ENCODE data around the gene RXFP1.

The RXFP1 gene

GRCh38 chr4:158621729-158622128 lies 100.0 kb downstream of the RXFP1 start:
- Histone ChIP-seq H3K27me3 (ENCODE audit: control insufficient read depth, insufficient read depth, low read length) (no peaks in the 10 kb centered on the region), H3K9me3 (replicated peaks; ENCODE audit: low read length) (no peaks in the 10 kb centered on the region), H3K4me3 (ENCODE audit: low read length) (no peak overlapping the region), H3K36me3 (ENCODE audit: insufficient read depth, low read length) (no peaks in the 10 kb centered on the region), H3K4me1 (ENCODE audit: control insufficient read depth, insufficient read depth, low read length) (peaks cover 6% of the 10 kb centered on the region), H3K9ac (ENCODE audit: low read depth, low read length) (no peak overlapping the region), H3K4me2 (ENCODE audit: low read length) (no peak overlapping the region)

DNA sequence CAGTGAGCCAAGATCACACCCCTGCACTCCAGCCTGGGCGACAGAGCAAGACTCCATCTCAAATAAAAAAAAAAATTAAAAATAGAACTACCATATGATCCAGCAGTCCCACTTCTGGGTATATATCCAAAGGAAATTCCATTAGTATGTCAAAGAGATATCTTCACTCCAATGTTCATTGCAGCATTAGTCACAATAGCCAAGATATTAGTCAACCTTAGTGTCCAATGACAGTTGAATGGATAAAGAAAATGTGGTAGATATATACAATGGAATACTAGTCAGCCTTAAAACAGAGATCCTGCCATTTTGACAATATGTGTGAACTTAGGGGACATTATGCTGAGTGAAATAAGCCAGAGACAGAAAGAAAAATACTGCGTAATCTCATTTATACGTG lies 100.6 kb downstream of the RXFP1 start:
- Histone ChIP-seq H3K4me3 (ENCODE audit: low read length) (no peak overlapping the region), H3K36me3 (ENCODE audit: insufficient read depth, low read length) (no peaks in the 10 kb centered on the region), H3K9me3 (replicated peaks; ENCODE audit: low read length) (no peaks in the 10 kb centered on the region), H3K27me3 (ENCODE audit: control insufficient read depth, insufficient read depth, low read length) (no peaks in the 10 kb centered on the region), H3K4me1 (ENCODE audit: control insufficient read depth, insufficient read depth, low read length) (peaks cover 6% of the 10 kb centered on the region), H3K9ac (ENCODE audit: low read depth, low read length) (no peak overlapping the region), H3K4me2 (ENCODE audit: low read length) (no peak overlapping the region)

DNA sequence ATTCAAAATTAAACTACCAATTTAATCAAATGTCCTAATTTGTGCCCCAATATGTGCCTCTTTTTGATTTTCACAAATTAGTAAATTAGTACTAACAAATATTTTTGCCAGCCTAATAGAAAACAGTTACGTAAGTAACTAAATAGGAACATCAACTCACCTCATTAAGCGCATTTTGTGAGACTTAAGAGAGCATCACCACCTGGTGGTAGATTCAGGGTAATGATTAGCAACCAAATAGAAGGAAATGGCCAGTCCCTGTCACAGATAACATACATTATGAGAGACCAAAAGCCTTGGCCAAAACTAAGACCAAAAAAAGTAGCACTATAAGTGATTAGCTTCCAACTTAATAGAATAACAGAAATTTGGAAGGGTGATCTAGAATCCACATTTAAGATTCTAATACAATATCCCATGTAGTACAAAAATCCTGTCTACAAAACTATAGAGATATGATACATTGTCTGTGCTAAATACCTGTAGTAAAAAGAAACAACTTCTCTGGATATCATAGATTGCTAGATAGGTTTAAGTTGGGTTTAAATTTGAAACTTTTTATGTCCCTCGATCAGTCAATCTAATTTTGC lies 103.3 kb downstream of the RXFP1 start:
- Histone ChIP-seq H3K36me3 (ENCODE audit: insufficient read depth, low read length) (no peaks in the 10 kb centered on the region), H3K4me2 (ENCODE audit: low read length) (no peak overlapping the region), H3K9me3 (replicated peaks; ENCODE audit: low read length) (no peaks in the 10 kb centered on the region), H3K4me3 (ENCODE audit: low read length) (no peak overlapping the region), H3K4me1 (ENCODE audit: control insufficient read depth, insufficient read depth, low read length) (no peaks in the 10 kb centered on the region), H3K27me3 (ENCODE audit: control insufficient read depth, insufficient read depth, low read length) (no peaks in the 10 kb centered on the region), H3K9ac (ENCODE audit: low read depth, low read length) (no peak overlapping the region)

DNA sequence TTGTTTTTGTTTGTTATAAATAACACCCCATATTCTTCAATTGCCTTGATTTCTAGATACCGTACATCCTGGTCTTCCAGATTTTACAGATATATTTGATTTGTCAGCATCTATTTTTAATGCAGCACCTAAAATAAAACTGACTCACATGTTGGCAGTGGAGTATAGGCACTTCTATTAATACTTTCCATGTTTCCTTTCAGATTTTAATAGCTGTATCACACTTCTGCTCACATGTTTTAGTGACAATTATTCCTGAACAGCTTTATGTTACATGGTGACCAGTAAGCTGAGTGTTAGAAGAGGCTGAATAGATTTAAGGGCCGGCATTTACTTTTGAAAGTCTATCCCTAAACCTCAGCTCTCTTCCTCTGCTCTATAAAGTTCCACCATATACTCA lies 103.9 kb downstream of the RXFP1 start:
- Histone ChIP-seq H3K9me3 (replicated peaks; ENCODE audit: low read length) (no peaks in the 10 kb centered on the region), H3K4me1 (ENCODE audit: control insufficient read depth, insufficient read depth, low read length) (no peaks in the 10 kb centered on the region)

DNA sequence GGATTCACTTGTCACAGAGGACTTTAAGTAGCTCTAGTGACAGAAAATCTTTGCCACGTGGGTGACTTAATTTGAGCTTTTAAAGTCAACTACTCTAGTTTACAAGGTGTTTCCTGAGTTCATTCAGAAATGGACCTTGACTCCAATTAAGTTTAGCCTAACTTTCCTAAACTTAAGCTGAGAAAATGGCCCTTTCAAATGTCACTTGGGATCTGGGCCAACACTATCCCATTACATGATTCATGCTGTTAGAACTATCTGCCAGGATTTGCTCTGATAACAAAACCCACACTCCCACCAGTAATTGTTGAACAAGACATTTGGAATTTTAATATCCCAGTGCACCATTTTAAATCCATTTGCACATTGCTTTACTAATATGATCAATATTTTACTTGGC lies 109.2 kb downstream of the RXFP1 start:
- Histone ChIP-seq H3K27me3 (ENCODE audit: control insufficient read depth, insufficient read depth, low read length) (no peaks in the 10 kb centered on the region), H3K4me1 (ENCODE audit: control insufficient read depth, insufficient read depth, low read length) (peaks cover 6% of the 10 kb centered on the region), H3K9ac (ENCODE audit: low read depth, low read length) (no peak overlapping the region), H3K36me3 (ENCODE audit: insufficient read depth, low read length) (no peaks in the 10 kb centered on the region), H3K9me3 (replicated peaks; ENCODE audit: low read length) (no peaks in the 10 kb centered on the region), H3K4me3 (ENCODE audit: low read length) (no peak overlapping the region), H3K4me2 (ENCODE audit: low read length) (no peak overlapping the region)

More for the DNA sequence above, 103.9 kb downstream of the RXFP1 start:
- Histone ChIP-seq H3K4me3 (ENCODE audit: low read length) (no peak overlapping the region), H3K36me3 (ENCODE audit: insufficient read depth, low read length) (no peaks in the 10 kb centered on the region), H3K9ac (ENCODE audit: low read depth, low read length) (no peak overlapping the region), H3K4me2 (ENCODE audit: low read length) (no peak overlapping the region), H3K27me3 (ENCODE audit: control insufficient read depth, insufficient read depth, low read length) (no peaks in the 10 kb centered on the region)

- Histone ChIP-seq H3K9ac (ENCODE audit: low read depth, low read length) (no peak overlapping the region), H3K9me3 (replicated peaks; ENCODE audit: low read length) (no peaks in the 10 kb centered on the region), H3K4me2 (ENCODE audit: low read length) (no peak overlapping the region), H3K36me3 (ENCODE audit: insufficient read depth, low read length) (no peaks in the 10 kb centered on the region), H3K4me1 (ENCODE audit: control insufficient read depth, insufficient read depth, low read length) (no peaks in the 10 kb centered on the region), H3K27me3 (ENCODE audit: control insufficient read depth, insufficient read depth, low read length) (no peaks in the 10 kb centered on the region), H3K4me3 (ENCODE audit: low read length) (no peak overlapping the region)
Measured at GRCh38 chr4:158636619-158637018, 114.9 kb downstream of the RXFP1 start.

- peaks cover 8% of the 10 kb centered on the region for H3K4me1 ChIP-seq (ENCODE audit: control insufficient read depth, insufficient read depth, low read length)
- H3K4me3 ChIP-seq (ENCODE audit: low read length) = peak overlapping the region; percentile 24
- no peaks in the 10 kb centered on the region for H3K36me3 ChIP-seq (ENCODE audit: insufficient read depth, low read length)
- no peaks in the 10 kb centered on the region for H3K9me3 ChIP-seq (replicated peaks; ENCODE audit: low read length)
- H3K9ac ChIP-seq (ENCODE audit: low read depth, low read length) = no peak overlapping the region
- peak overlapping the region; percentile 70 for H3K4me2 ChIP-seq (ENCODE audit: low read length)
- no peaks in the 10 kb centered on the region for H3K27me3 ChIP-seq (ENCODE audit: control insufficient read depth, insufficient read depth, low read length)
Measured at GRCh38 chr4:158644356-158644755, 122.7 kb downstream of the RXFP1 start.

GRCh38 chr4:158644760-158645159 lies 123.1 kb downstream of the RXFP1 start:
- Histone ChIP-seq H3K36me3 (ENCODE audit: insufficient read depth, low read length) (no peaks in the 10 kb centered on the region), H3K27me3 (ENCODE audit: control insufficient read depth, insufficient read depth, low read length) (no peaks in the 10 kb centered on the region), H3K4me2 (ENCODE audit: low read length) (peak overlapping the region; percentile 70), H3K4me1 (ENCODE audit: control insufficient read depth, insufficient read depth, low read length) (peaks cover 8% of the 10 kb centered on the region), H3K4me3 (ENCODE audit: low read length) (peak overlapping the region; percentile 24), H3K9ac (ENCODE audit: low read depth, low read length) (no peak overlapping the region), H3K9me3 (replicated peaks; ENCODE audit: low read length) (no peaks in the 10 kb centered on the region)

GRCh38 chr4:158649111-158649680 lies 127.5 kb downstream of the RXFP1 start:
- no peaks in the 10 kb centered on the region for H3K27me3 ChIP-seq (ENCODE audit: control insufficient read depth, insufficient read depth, low read length)
- H3K4me2 ChIP-seq (ENCODE audit: low read length) = no peak overlapping the region
- H3K9ac ChIP-seq (ENCODE audit: low read depth, low read length) = no peak overlapping the region
- no peaks in the 10 kb centered on the region for H3K9me3 ChIP-seq (replicated peaks; ENCODE audit: low read length)
- H3K4me3 ChIP-seq (ENCODE audit: low read length) = no peak overlapping the region
- H3K4me1 ChIP-seq (ENCODE audit: control insufficient read depth, insufficient read depth, low read length) = peaks cover 16% of the 10 kb centered on the region
- H3K36me3 ChIP-seq (ENCODE audit: insufficient read depth, low read length) = no peaks in the 10 kb centered on the region

DNA sequence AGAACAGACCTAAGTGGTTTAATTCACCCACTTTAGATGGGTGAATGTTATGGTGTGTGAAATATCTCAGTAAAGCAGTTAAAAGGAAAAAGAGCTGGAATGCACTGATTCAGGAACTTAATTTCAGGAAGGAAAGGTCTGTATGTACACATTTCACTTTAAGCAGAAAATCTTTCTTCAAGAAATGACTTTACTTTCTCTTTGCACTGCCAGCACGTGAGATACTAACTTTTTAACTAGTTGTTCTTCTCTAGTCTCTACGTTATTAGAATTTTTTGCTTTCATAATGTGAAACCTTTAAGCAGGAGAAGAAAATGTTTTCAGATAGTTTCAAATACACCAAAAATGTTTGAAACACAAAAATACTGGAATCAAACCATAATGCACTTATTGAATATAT lies 131.2 kb downstream of the RXFP1 start:
- Histone ChIP-seq H3K4me2 (ENCODE audit: low read length) (peak overlapping the region; percentile 78), H3K9me3 (replicated peaks; ENCODE audit: low read length) (no peaks in the 10 kb centered on the region), H3K36me3 (ENCODE audit: insufficient read depth, low read length) (no peaks in the 10 kb centered on the region), H3K4me1 (ENCODE audit: control insufficient read depth, insufficient read depth, low read length) (peaks cover 8% of the 10 kb centered on the region), H3K9ac (ENCODE audit: low read depth, low read length) (peak overlapping the region; percentile 61), H3K4me3 (ENCODE audit: low read length) (peak overlapping the region; percentile 45), H3K27me3 (ENCODE audit: control insufficient read depth, insufficient read depth, low read length) (no peaks in the 10 kb centered on the region)

DNA sequence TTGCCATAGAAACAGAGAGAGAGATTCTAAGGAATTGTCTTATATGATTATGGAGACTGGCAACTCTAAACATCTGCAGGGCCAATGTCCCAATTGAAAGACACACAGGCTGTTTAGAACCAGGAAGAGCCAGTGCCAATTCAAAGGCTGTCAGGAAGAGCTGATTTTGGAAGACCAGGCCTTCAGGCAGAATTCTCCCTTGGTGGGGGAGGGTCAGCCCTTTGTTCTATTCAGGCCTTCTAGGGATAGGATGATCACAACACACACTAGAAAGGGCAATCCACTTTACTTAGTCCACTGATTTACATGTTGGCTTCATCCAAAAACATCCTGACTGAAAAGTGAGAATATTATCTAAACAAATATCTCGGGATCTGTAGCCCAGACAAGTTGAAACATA lies 134.8 kb downstream of the RXFP1 start:
- peaks cover 8% of the 10 kb centered on the region for H3K4me1 ChIP-seq (ENCODE audit: control insufficient read depth, insufficient read depth, low read length)
- no peaks in the 10 kb centered on the region for H3K27me3 ChIP-seq (ENCODE audit: control insufficient read depth, insufficient read depth, low read length)
- no peak overlapping the region for H3K4me3 ChIP-seq (ENCODE audit: low read length)
- H3K4me2 ChIP-seq (ENCODE audit: low read length) = no peak overlapping the region
- no peaks in the 10 kb centered on the region for H3K9me3 ChIP-seq (replicated peaks; ENCODE audit: low read length)
- H3K9ac ChIP-seq (ENCODE audit: low read depth, low read length) = no peak overlapping the region
- H3K36me3 ChIP-seq (ENCODE audit: insufficient read depth, low read length) = no peaks in the 10 kb centered on the region

- H3K4me3 ChIP-seq (ENCODE audit: low read length) = no peak overlapping the region
- H3K4me2 ChIP-seq (ENCODE audit: low read length) = no peak overlapping the region
- H3K9ac ChIP-seq (ENCODE audit: low read depth, low read length) = no peak overlapping the region
- no peaks in the 10 kb centered on the region for H3K27me3 ChIP-seq (ENCODE audit: control insufficient read depth, insufficient read depth, low read length)
- H3K36me3 ChIP-seq (ENCODE audit: insufficient read depth, low read length) = no peaks in the 10 kb centered on the region
- H3K4me1 ChIP-seq (ENCODE audit: control insufficient read depth, insufficient read depth, low read length) = peaks cover 8% of the 10 kb centered on the region
- H3K9me3 ChIP-seq (replicated peaks; ENCODE audit: low read length) = no peaks in the 10 kb centered on the region
Measured at GRCh38 chr4:158657291-158657690, 135.6 kb downstream of the RXFP1 start.
